Osteoblast (primary cell): Measurements from ENCODE around the gene INAFM2. TPM values are rescaled to one million over a fixed set of nuclear protein-coding genes. Genes with fewer than 3 reads are reported as not detected.

Source experiments
- DNase-seq: peaks from one replicate; pipeline ENCODE4 v3.0.0; 2011; ENCODE audit warnings: low spot score, mixed read lengths; ENCODE audit not compliant: insufficient read length; ENCODE audit errors: missing footprints
- H2AFZ ChIP-seq: 2 replicates; pipeline ENCODE4 v1.6.0; 2011; ENCODE audit warnings: mild to moderate bottlenecking, low read length
- H3K27ac ChIP-seq: 2 replicates; pipeline ENCODE4 v1.5.1; 2011; ENCODE audit warnings: mild to moderate bottlenecking, low read depth, low read length, moderate library complexity
- H3K27me3 ChIP-seq: 2 replicates; pipeline ENCODE4 v1.6.0; 2012; ENCODE audit warnings: mild to moderate bottlenecking, control low read depth, inconsistent platforms, low read length, moderate library complexity; ENCODE audit not compliant: insufficient read depth
- H3K36me3 ChIP-seq: 2 replicates; pipeline ENCODE4 v1.5.1; 2011; ENCODE audit warnings: mild to moderate bottlenecking, low read length, control low read depth, moderate library complexity; ENCODE audit not compliant: insufficient read depth
- H3K4me1 ChIP-seq: 2 replicates; pipeline ENCODE4 v1.5.1; 2011; ENCODE audit warnings: mild to moderate bottlenecking, low read length, control low read depth, moderate library complexity; ENCODE audit not compliant: insufficient read depth
- H3K4me2 ChIP-seq: 2 replicates; pipeline ENCODE4 v1.6.0; 2011; ENCODE audit warnings: mild to moderate bottlenecking, low read length; ENCODE audit not compliant: insufficient read depth
- H3K4me3 ChIP-seq: fragments of 200-600 bp; sonication (generic); 3 replicates; pipeline ENCODE4 v1.5.1; 2012; ENCODE audit warnings: mild to moderate bottlenecking, low read length, inconsistent platforms; ENCODE audit not compliant: insufficient read depth
- H3K79me2 ChIP-seq: 2 replicates; pipeline ENCODE4 v1.6.0; 2012; ENCODE audit warnings: mild to moderate bottlenecking, low read length, control low read depth, inconsistent platforms; ENCODE audit not compliant: insufficient read depth
- H3K9me3 ChIP-seq: 2 replicates; pipeline ENCODE4 v1.5.1; 2011; ENCODE audit warnings: low read depth, low read length, control low read depth
- H4K20me1 ChIP-seq: 2 replicates; pipeline ENCODE4 v1.6.0; 2012; ENCODE audit warnings: mild to moderate bottlenecking, low read length, control low read depth; ENCODE audit not compliant: insufficient read depth
- total RNA-seq: library from RNA; depleted of rRNA; stranded (reverse); fragments of >200 nt; gene quantifications from 2 replicates; pipeline ENCODE4 v1.2.3, GENCODE V29; 2012
- TF ChIP-seq, protein P1 (sequence below): IDR thresholded peaks from 2 replicates; pipeline ENCODE4 v1.5.1; 2011; ENCODE audit warnings: mild to moderate bottlenecking, low read depth, low read length, moderate library complexity; ENCODE audit errors: extremely low read depth

Gene INAFM2
- total RNA-seq, 1 donor, result 17.7 TPM

DNA sequence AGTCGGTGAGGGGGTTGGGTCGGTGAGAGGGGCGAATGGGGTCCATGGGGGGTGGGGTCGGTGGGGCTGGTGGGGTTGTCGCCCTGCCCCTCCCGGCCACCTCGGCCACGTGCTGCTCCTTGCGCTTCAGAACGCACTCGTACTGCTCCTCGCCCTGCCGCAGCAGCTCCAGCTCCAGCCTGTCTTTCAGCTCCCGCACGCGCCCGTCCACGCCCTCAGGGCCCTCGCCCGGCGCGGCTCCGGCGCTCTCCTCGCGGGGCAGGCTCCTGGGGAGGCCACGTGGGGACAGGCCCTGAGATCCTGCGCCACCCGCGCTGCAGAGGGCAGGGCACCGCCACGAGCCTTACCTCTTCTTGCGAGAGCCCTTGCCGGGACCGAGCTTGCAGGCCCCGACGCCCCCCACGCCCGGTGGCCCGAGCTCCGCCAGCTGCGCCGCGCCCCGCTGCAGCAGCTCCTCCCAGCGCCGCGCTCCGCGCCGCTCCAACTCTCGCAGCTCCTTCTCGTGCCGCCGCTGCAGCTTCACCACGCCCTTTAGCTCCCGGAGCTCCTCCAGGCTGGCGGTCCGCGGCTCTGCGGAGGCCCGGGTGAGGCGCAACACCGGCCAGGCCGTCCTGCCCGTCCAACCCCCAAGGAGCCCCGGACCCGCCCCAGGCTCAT is 32.4 kb upstream of the INAFM2 start:
- peak overlapping the region; percentile 66 for H3K4me2 ChIP-seq
- H3K9me3 ChIP-seq, result no peaks in the 10 kb centered on the region
- no peaks in the 10 kb centered on the region for H4K20me1 ChIP-seq
- no peaks in the 10 kb centered on the region for H3K79me2 ChIP-seq
- TF ChIP-seq, protein P1, sequence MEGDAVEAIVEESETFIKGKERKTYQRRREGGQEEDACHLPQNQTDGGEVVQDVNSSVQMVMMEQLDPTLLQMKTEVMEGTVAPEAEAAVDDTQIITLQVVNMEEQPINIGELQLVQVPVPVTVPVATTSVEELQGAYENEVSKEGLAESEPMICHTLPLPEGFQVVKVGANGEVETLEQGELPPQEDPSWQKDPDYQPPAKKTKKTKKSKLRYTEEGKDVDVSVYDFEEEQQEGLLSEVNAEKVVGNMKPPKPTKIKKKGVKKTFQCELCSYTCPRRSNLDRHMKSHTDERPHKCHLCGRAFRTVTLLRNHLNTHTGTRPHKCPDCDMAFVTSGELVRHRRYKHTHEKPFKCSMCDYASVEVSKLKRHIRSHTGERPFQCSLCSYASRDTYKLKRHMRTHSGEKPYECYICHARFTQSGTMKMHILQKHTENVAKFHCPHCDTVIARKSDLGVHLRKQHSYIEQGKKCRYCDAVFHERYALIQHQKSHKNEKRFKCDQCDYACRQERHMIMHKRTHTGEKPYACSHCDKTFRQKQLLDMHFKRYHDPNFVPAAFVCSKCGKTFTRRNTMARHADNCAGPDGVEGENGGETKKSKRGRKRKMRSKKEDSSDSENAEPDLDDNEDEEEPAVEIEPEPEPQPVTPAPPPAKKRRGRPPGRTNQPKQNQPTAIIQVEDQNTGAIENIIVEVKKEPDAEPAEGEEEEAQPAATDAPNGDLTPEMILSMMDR, result no peak
- H2AFZ ChIP-seq, result peak overlapping the region; percentile 72
- H3K36me3 ChIP-seq, result no peaks in the 10 kb centered on the region
- H3K27me3 ChIP-seq, result peaks cover 31% of the 10 kb centered on the region
- H3K4me1 ChIP-seq, result no peaks in the 10 kb centered on the region
- H3K4me3 ChIP-seq, result peak overlapping the region; percentile 57
- peak; percentile 98 for DNase-seq
- H3K27ac ChIP-seq, result no peak overlapping the region

DNA sequence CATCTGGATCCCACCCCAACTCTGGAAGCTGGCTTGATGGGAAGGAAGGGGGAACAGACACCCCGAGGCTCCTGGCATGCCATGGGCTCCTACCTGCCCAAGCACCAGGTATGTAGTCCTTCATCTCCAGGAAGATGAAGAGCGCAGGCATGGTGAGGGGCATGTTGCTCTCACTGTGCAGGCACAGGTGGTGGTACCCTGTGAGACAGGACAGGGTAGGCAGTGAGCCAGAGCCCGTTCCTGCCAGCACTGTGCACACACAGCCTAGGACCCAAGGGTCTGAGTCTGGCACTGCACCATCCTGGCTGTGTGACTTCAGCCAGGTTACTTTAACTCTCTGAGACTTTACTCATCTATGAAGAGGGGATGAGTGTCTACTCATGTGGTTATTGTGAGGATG is 31.2 kb upstream of the INAFM2 start:
- Histone ChIP-seq H3K27ac (no peak overlapping the region), H3K4me1 (no peaks in the 10 kb centered on the region), H3K4me2 (no peak overlapping the region), H3K9me3 (no peaks in the 10 kb centered on the region), H3K4me3 (no peak overlapping the region), H2AFZ (no peak overlapping the region), H3K36me3 (no peaks in the 10 kb centered on the region), H4K20me1 (no peaks in the 10 kb centered on the region), H3K79me2 (no peaks in the 10 kb centered on the region), H3K27me3 (peaks cover 39% of the 10 kb centered on the region)
- no peak for DNase-seq
- TF ChIP-seq, protein P1, result no peak

DNA sequence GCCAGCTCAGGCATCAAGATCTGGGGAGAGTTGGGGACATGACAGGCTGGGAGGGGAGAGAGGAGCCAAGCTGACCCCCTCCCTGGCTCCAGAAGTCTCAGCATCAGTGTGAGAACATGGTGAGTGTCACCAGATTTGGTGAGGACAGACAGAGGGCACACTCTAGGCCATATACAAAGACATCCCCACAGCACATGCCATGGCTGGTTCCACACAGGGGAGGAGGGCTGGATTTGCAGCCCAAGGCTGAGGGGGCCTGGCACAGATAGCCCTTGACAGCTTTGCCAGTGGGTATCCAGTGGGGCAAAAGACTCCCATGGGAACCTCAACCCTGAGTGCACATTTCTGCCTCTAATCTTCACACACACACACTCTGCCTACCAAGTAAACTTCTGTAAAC is 30.5 kb upstream of the INAFM2 start:
- H3K27me3 ChIP-seq, result peaks cover 44% of the 10 kb centered on the region
- H3K4me1 ChIP-seq, result no peaks in the 10 kb centered on the region
- H3K9me3 ChIP-seq, result no peaks in the 10 kb centered on the region
- TF ChIP-seq, protein P1, result no peak
- H3K4me2 ChIP-seq, result no peak overlapping the region
- DNase-seq, result peak; percentile 87
- no peak overlapping the region for H2AFZ ChIP-seq
- H3K4me3 ChIP-seq, result no peak overlapping the region
- H3K79me2 ChIP-seq, result no peaks in the 10 kb centered on the region
- H3K36me3 ChIP-seq, result no peaks in the 10 kb centered on the region
- H4K20me1 ChIP-seq, result no peaks in the 10 kb centered on the region
- no peak overlapping the region for H3K27ac ChIP-seq

DNA sequence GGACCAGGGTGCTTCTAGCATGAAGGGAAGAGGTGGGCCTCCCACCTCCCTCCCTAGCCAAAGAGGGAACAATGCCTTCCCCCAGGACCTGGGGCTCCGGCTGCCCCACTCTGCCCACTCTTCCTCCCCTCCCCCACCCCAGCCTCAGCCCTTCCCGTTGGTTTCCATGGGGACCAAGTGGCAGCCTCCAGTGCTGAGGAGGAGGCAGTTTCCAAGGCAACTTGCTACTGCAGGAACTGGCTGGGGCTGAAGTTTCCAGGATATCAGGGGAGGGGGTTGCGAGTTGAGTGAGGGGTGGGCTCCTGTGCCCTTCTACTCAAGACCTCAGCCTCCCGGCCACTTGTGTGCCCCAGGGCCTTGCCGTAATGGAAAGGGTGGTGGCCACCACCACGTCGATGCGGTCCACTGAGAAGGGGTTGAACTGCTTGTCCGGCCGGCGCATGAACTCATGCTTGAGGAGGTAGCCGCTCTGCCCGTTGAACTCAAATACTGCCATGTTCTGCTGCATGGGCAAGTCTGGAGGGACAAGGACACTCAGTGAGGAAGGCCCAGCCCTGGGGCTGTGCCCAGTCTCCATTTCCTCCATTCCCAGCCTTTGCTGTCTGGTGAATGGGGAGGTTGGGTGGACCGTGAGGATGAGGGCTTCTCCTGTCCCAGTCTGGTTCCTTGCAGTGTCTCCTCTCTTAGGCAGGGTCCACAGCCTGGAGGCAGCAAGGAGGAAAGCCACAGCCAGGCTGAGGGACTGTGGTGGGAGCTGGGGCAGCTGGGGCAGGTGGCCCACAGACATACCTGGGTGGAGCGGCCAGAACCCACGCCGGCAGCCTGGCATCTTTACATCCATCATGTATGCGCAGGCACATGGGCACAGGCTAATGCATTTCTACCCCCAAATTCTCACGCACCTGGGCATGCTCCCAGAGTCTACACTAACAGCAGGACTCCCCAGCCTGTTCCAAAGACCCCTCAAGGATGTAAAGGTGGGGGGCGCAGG is 29.3 kb upstream of the INAFM2 start:
- no peaks in the 10 kb centered on the region for H4K20me1 ChIP-seq
- no peak overlapping the region for H3K27ac ChIP-seq
- H3K79me2 ChIP-seq, result no peaks in the 10 kb centered on the region
- H3K4me3 ChIP-seq, result no peak overlapping the region
- H3K4me1 ChIP-seq, result no peaks in the 10 kb centered on the region
- H3K9me3 ChIP-seq, result peaks cover 3% of the 10 kb centered on the region
- TF ChIP-seq, protein P1, result no peak
- no peak overlapping the region for H3K4me2 ChIP-seq
- no peak overlapping the region for H2AFZ ChIP-seq
- no peaks in the 10 kb centered on the region for H3K36me3 ChIP-seq
- peak; percentile 61 for DNase-seq
- peaks cover 46% of the 10 kb centered on the region for H3K27me3 ChIP-seq
